Sigmoid colon (tissue), 7 donors: ENCODE results near the gene RPF1. TPM values are rescaled to one million over a fixed set of nuclear protein-coding genes. Genes with fewer than 3 reads are reported as not detected.

Source experiments
- DNase-seq: peaks from one replicate; pipeline ENCODE4 v3.0.0-alpha.2; 2019
- H3K27ac ChIP-seq, 4 donors: fragments of 200-600 bp; sonication (generic); one replicate each; pipeline ENCODE4 v1.5.1; 2016 to 2019; ENCODE audit warnings: mild to moderate bottlenecking in 1 of 4
- H3K27me3 ChIP-seq, 3 donors: fragments of 200-600 bp; sonication (generic); one replicate each; pipeline ENCODE4 v1.5.1; 2019; ENCODE audit warnings: mild to moderate bottlenecking in 1 of 3
- H3K36me3 ChIP-seq, 4 donors: fragments of 200-600 bp; sonication (generic); one replicate each; pipeline ENCODE4 v1.5.1; 2016 to 2019
- H3K4me1 ChIP-seq, 4 donors: fragments of 200-600 bp; sonication (generic); one replicate each; pipeline ENCODE4 v1.5.1; 2017 to 2019
- H3K4me3 ChIP-seq, 4 donors: fragments of 200-600 bp; sonication (generic); one replicate each; pipeline ENCODE4 v1.5.1; 2017 to 2019; ENCODE audit warnings: mild to moderate bottlenecking in 2 of 4, moderate library complexity in 1 of 4
- H3K9me3 ChIP-seq, 4 donors: fragments of 200-600 bp in 3 of 4; sonication (generic) in 3 of 4; one replicate each; pipeline versions ENCODE4 v1.5.1 to v1.6.1; 2013 to 2019
- EP300 ChIP-seq, 4 donors: sonication (generic); formaldehyde crosslinking; IDR thresholded peaks; one replicate each; pipeline ENCODE4 v1.6.1; 2017; ENCODE audit warnings: antibody characterized with exemption in 4 of 4
- POLR2A ChIP-seq, 2 donors: fragments of 450-650 bp; IDR thresholded peaks; one replicate each; pipeline ENCODE4 v1.6.1; 2016; ENCODE audit warnings: antibody characterized with exemption in 2 of 2, mild to moderate bottlenecking in 2 of 2, moderate library complexity in 2 of 2
- POLR2AphosphoS5 ChIP-seq, 4 donors: sonication (generic); formaldehyde crosslinking; IDR thresholded peaks; one replicate each; pipeline ENCODE4 v1.6.1; 2017; ENCODE audit warnings: antibody characterized with exemption in 4 of 4
- WGBS, 2 donors: extraction: QIAGEN DNeasy Blood & Tissue Kit; methylation state at CpG; one replicate each; pipeline ENCODE4 v1.1.7; 2013; 5-methylcytosine and 5-hydroxymethylcytosine counted together
- intact Hi-C: fragments of 100-400 bp; cut with DNase I; formaldehyde crosslinking; loops from one replicate; pipeline ENCODE4 v1.15.1; 2023
- polyA plus RNA-seq, 3 donors: library from polyadenylated mRNA; stranded (reverse); fragments of 200-250 nt; gene quantifications; one replicate each; pipeline ENCODE4 v1.2.3, GENCODE V29; 2013
- total RNA-seq, 4 donors: library from RNA; depleted of rRNA; stranded (reverse); fragments of >200 nt; gene quantifications; one replicate each; pipeline ENCODE4 v1.1.0, GENCODE V29; 2016
- TF ChIP-seq, protein P1 (sequence below), 4 experiments: fragments of 450-650 bp in 3 of 4; fragments of 200-600 bp in 1 of 4; IDR thresholded peaks; one replicate each; pipeline ENCODE4 v1.5.1; 2016 to 2019; ENCODE audit warnings: antibody characterized with exemption in 4 of 4, mild to moderate bottlenecking in 3 of 4, moderate library complexity in 2 of 4
- donor health status: healthy with polysubstance abuse.
- donor health status: Bipolar disorder and iron deficiency.
- donor health status: healthy.

Gene RPF1
- total and polyA plus RNA-seq, 7 donors, result 30.7 to 66.5 (median 42.1) TPM

DNA sequence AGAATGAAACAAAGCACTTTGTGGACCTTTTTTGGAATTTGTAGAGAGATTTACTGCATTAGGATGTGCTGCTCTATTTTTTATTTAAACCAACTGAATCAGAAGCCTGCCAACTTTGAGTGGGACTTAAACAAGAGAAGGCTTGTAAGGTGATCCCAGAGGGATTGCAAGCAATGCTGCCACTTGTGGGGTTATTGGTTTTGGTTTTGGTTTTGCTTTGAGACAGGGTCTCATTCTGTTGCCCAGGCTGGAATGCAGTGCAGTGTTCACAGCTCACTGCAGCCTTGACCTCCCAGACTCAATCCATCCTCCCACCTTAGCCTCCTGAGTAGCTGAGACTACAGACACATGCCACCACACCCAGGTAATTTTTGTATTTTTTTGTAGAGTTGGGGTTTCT is 59.5 kb downstream of the RPF1 start:
- Histone ChIP-seq H3K4me3 (no peak overlapping the region), H3K27me3 (no peaks in the 10 kb centered on the region), H3K4me1 (peaks cover 0 to 20% (median 8%) of the 10 kb centered on the region in 4 donors), H3K9me3 (no peaks in the 10 kb centered on the region), H3K27ac (no peak overlapping the region), H3K36me3 (no peaks in the 10 kb centered on the region)
- TF ChIP-seq POLR2A (IDR thresholded peaks at IDR 0.05) (no peak), EP300 (IDR thresholded peaks at IDR 0.05) (no peak), POLR2AphosphoS5 (IDR thresholded peaks at IDR 0.05) (no peak)
- TF ChIP-seq, protein P1, sequence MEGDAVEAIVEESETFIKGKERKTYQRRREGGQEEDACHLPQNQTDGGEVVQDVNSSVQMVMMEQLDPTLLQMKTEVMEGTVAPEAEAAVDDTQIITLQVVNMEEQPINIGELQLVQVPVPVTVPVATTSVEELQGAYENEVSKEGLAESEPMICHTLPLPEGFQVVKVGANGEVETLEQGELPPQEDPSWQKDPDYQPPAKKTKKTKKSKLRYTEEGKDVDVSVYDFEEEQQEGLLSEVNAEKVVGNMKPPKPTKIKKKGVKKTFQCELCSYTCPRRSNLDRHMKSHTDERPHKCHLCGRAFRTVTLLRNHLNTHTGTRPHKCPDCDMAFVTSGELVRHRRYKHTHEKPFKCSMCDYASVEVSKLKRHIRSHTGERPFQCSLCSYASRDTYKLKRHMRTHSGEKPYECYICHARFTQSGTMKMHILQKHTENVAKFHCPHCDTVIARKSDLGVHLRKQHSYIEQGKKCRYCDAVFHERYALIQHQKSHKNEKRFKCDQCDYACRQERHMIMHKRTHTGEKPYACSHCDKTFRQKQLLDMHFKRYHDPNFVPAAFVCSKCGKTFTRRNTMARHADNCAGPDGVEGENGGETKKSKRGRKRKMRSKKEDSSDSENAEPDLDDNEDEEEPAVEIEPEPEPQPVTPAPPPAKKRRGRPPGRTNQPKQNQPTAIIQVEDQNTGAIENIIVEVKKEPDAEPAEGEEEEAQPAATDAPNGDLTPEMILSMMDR (IDR thresholded peaks at IDR 0.05), result no peak
- DNase-seq, result no peak
- intact Hi-C loops, result no loop called here

DNA sequence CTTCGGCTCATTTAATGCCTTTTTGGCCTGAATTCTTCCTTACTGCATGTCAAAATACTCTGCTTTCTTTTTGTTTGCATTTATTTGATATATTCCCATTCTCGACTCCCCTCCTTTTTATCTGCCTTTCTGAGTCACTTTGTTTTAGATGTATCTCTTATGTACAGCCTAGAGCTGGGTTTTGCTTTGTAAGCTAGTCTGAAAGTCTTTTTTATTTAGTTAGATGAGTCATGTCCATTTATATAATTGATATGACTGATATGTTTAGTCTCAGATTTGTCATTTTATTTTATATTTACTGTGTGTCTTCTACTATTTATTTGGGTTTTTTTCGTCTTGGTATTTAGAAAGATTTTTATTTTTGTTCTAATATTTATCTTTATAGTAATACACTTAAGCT is 60.9 kb downstream of the RPF1 start:
- Histone ChIP-seq H3K27me3 (no peaks in the 10 kb centered on the region), H3K4me3 (no peak overlapping the region), H3K9me3 (no peaks in the 10 kb centered on the region), H3K4me1 (peaks cover 0 to 30% (median 8%) of the 10 kb centered on the region in 4 donors), H3K36me3 (no peaks in the 10 kb centered on the region), H3K27ac (no peak overlapping the region)
- DNase-seq, result no peak
- WGBS, 2 donors, result 86 to 91% methylated on average over 3 of the region's 3 CpGs
- TF ChIP-seq EP300 (IDR thresholded peaks at IDR 0.05) (no peak), POLR2A (IDR thresholded peaks at IDR 0.05) (no peak), POLR2AphosphoS5 (IDR thresholded peaks at IDR 0.05) (no peak)
- TF ChIP-seq, protein P1 (IDR thresholded peaks at IDR 0.05), result no peak
- intact Hi-C loops, result loop anchor here (2.0 to 5.0 kb wide), 2 partner anchors 33 to 98 kb away; partner anchors contain the start of genes GNG5 and SPATA1

- no peaks in the 10 kb centered on the region for H3K27me3 ChIP-seq
- 11 to 51% methylated on average over 1 of the region's 1 CpG for WGBS, 2 donors
- no peak for DNase-seq
- TF ChIP-seq, protein P1 (IDR thresholded peaks at IDR 0.05), result no peak
- TF ChIP-seq EP300 (IDR thresholded peaks at IDR 0.05), result peak in 3 of 4 donors; percentile 5 to 56 (median 32)
- peak; percentile 56 to 87 (median 74) for TF ChIP-seq POLR2AphosphoS5 (IDR thresholded peaks at IDR 0.05)
- TF ChIP-seq POLR2A (IDR thresholded peaks at IDR 0.05), result no peak
- intact Hi-C loops, result loop anchor here (2.0 to 5.0 kb wide), 2 partner anchors 34 to 98 kb away; partner anchors contain the start of genes GNG5 and SPATA1
- H3K9me3 ChIP-seq, result no peaks in the 10 kb centered on the region
- peak overlapping the region in 2 of 4 donors; percentile 11 to 48 for H3K27ac ChIP-seq
- H3K4me1 ChIP-seq, result peaks cover 0 to 30% (median 8%) of the 10 kb centered on the region in 4 donors
- no peaks in the 10 kb centered on the region for H3K36me3 ChIP-seq
- H3K4me3 ChIP-seq, result no peak overlapping the region
Measured at GRCh38 chr1:84540759-84541158, 61.7 kb downstream of the RPF1 start.

DNA sequence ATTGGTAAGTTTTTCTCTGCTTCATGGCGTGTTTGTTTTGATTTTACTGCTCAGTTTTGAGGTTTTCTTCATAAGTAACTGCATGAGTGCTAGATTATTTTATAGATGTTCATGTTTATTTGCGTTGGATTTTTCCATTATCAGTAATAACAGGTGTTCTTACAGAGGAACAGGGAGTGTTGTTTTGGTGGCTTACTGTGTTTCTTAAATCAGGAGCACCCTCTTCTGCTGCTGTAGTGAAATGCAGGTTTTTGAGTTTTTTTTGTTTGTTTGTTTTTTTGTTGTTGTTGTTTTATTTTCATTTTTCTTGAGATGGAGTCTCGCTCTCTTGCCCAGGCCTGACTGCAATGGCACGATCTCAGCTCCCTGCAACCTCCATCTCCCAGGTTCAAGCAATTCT is 62.6 kb downstream of the RPF1 start:
- no peaks in the 10 kb centered on the region for H3K36me3 ChIP-seq
- peaks cover 0 to 30% (median 8%) of the 10 kb centered on the region in 4 donors for H3K4me1 ChIP-seq
- no peaks in the 10 kb centered on the region for H3K9me3 ChIP-seq
- intact Hi-C loops, result loop anchor here (2.0 to 5.0 kb wide), 2 partner anchors 35 to 99 kb away; partner anchors contain the start of genes GNG5 and SPATA1
- H3K4me3 ChIP-seq, result no peak overlapping the region
- DNase-seq, result no peak
- H3K27ac ChIP-seq, result peak overlapping the region in 2 of 4 donors; percentile 17 to 48
- TF ChIP-seq EP300 (IDR thresholded peaks at IDR 0.05), result no peak
- TF ChIP-seq, protein P1 (IDR thresholded peaks at IDR 0.05), result peak in 2 of 4 experiments; percentile 12 to 19
- no peaks in the 10 kb centered on the region for H3K27me3 ChIP-seq
- 80 to 93% methylated on average over 4 of the region's 4 CpGs for WGBS, 2 donors

Other genes starting within 250 kb of the RPF1 start
- 1 to 10 TPM in 3 of 4 donors, under 1 TPM in 1; 0.41 to 3.0 (median 2.1) TPM for gene SAMD13, start 177.6 kb upstream of the RPF1 start, total RNA-seq
- 10 to 100 TPM in 2 of 3 donors, 1 to 10 TPM in 1; 8.8 to 31.8 (median 21.3) TPM for gene SAMD13, start 177.6 kb upstream of the RPF1 start, polyA plus RNA-seq
- gene DNASE2B, start 80.8 kb upstream of the RPF1 start, total RNA-seq, result under 1 TPM in 1 of 4 donors, not detected in 3; 0.99 TPM
- gene DNASE2B, start 80.8 kb upstream of the RPF1 start, polyA plus RNA-seq, result under 1 TPM in 1 of 3 donors, not detected in 2; 0.38 TPM
- gene SPATA1, start 27.1 kb downstream of the RPF1 start, total RNA-seq, result under 1 TPM; 0.36 to 0.83 (median 0.62) TPM
- gene SPATA1, start 27.1 kb downstream of the RPF1 start, polyA plus RNA-seq, result under 1 TPM in 1 of 3 donors, not detected in 2; 0.44 TPM
- 100 to 1,000 TPM in 1 of 4 donors, 10 to 100 TPM in 3; 38.4 to 106 (median 76.2) TPM for gene GNG5, start 27.3 kb downstream of the RPF1 start, total RNA-seq
- 100 to 1,000 TPM; 200 to 221 (median 210) TPM for gene GNG5, start 27.3 kb downstream of the RPF1 start, polyA plus RNA-seq
- 10 to 100 TPM in 3 of 4 donors, 1 to 10 TPM in 1; 9.7 to 20.1 (median 14.2) TPM for gene CTBS, start 95.2 kb downstream of the RPF1 start, total RNA-seq
- gene CTBS, start 95.2 kb downstream of the RPF1 start, polyA plus RNA-seq, result 10 to 100 TPM in 1 of 3 donors, 1 to 10 TPM in 2; 8.3 to 12.6 (median 9.9) TPM
- 10 to 100 TPM; 24.7 to 57.6 (median 30.0) TPM for gene SSX2IP, start 211.2 kb downstream of the RPF1 start, total RNA-seq
- gene SSX2IP, start 211.2 kb downstream of the RPF1 start, polyA plus RNA-seq, result 1 to 10 TPM; 2.4 to 6.7 (median 5.5) TPM